GM18502 (cell line): ENCODE results near the gene ITGA3.

Experiments used
- ATAC-seq: cut with Tn5 transposase; IDR thresholded peaks from one replicate; pipeline ENCODE4 v1.9.1; 2021; ENCODE audit warnings: mild to moderate bottlenecking; ENCODE audit not compliant: unreplicated experiment, poor library complexity

Gene ITGA3

GRCh38 chr17:50090971-50091917, 35.3 kb downstream of the ITGA3 start:
- ATAC-seq = no peak

- no peak for ATAC-seq
Observed at GRCh38 chr17:50091918-50092285, 36.0 kb downstream of the ITGA3 start.

- no peak for ATAC-seq
Observed at GRCh38 chr17:50093246-50093645, 37.3 kb downstream of the ITGA3 start.

- no peak for ATAC-seq
Observed at GRCh38 chr17:50093807-50094206, 37.9 kb downstream of the ITGA3 start.

- ATAC-seq = peak; percentile 42
Observed at GRCh38 chr17:50094243-50094752, 38.4 kb downstream of the ITGA3 start.

GRCh38 chr17:50094753-50095619, 39.1 kb downstream of the ITGA3 start, which contains the start of gene PDK2:
Gene PDK2 (plus strand): TSS chr17:50095351. CDS start chr17:50095436, 85 bp downstream.
- peak; percentile 94 for ATAC-seq

- no peak for ATAC-seq
Observed at GRCh38 chr17:50095626-50096037, 39.7 kb downstream of the ITGA3 start.

- no peak for ATAC-seq
Observed at GRCh38 chr17:50096092-50096491, 40.2 kb downstream of the ITGA3 start.

- no peak for ATAC-seq
Observed at GRCh38 chr17:50096758-50097157, 40.8 kb downstream of the ITGA3 start.

GRCh38 chr17:50097455-50097854, 41.5 kb downstream of the ITGA3 start:
- ATAC-seq = no peak

GRCh38 chr17:50097926-50098325, 42.0 kb downstream of the ITGA3 start:
- no peak for ATAC-seq

- no peak for ATAC-seq
Observed at GRCh38 chr17:50098583-50098982, 42.7 kb downstream of the ITGA3 start.

GRCh38 chr17:50099003-50099402, 43.1 kb downstream of the ITGA3 start:
- no peak for ATAC-seq

- no peak for ATAC-seq
Observed at GRCh38 chr17:50100480-50100883, 44.6 kb downstream of the ITGA3 start.

GRCh38 chr17:50100921-50101345, 45.0 kb downstream of the ITGA3 start:
- ATAC-seq = no peak

GRCh38 chr17:50101346-50102163, 45.6 kb downstream of the ITGA3 start:
- no peak for ATAC-seq

GRCh38 chr17:50102164-50102991, 46.5 kb downstream of the ITGA3 start:
- ATAC-seq = no peak

GRCh38 chr17:50103252-50103651, 47.3 kb downstream of the ITGA3 start:
- ATAC-seq = no peak

- no peak for ATAC-seq
Observed at GRCh38 chr17:50103941-50104340, 48.0 kb downstream of the ITGA3 start.
